Activated T-cell treated with anti-CD3 and anti-CD28 coated beads, Interleukin-2, amount 50 U/mL, for 4 hours (primary cell): ENCODE data around the gene FOXA2. TPM values are rescaled to one million over a fixed set of nuclear protein-coding genes. Genes with fewer than 3 reads are reported as not detected.
"Not testable (repeated sequence)": the region's sequence is repeated elsewhere in the genome, so short reads cannot be mapped to it uniquely, and the experiment has no call there.

Experiments
- ATAC-seq, 2 donors: fragments of 200-7000 bp; cut with Tn5 transposase; one replicate each; pipeline ENCODE4 v1.10.0; 2021
- DNase-seq: peaks from one replicate; pipeline ENCODE4 v3.0.0-alpha.2; 2020
- H3K27me3 Mint-ChIP-seq: one replicate; pipeline ENCODE4 v1.8.0; 2021; ENCODE audit warnings: low read depth, mixed read lengths
- H3K36me3 Mint-ChIP-seq: one replicate; pipeline ENCODE4 v1.8.0; 2022; ENCODE audit warnings: mixed read lengths; ENCODE audit not compliant: insufficient read depth
- H3K4me1 Mint-ChIP-seq: one replicate; pipeline ENCODE4 v1.8.0; 2021; ENCODE audit warnings: low read depth, mixed read lengths
- H3K4me3 Mint-ChIP-seq: one replicate; pipeline ENCODE4 v1.8.0; 2021; ENCODE audit warnings: mild to moderate bottlenecking, moderate library complexity, mixed read lengths
- H3K9me3 Mint-ChIP-seq: one replicate; pipeline ENCODE4 v1.8.0; 2021; ENCODE audit warnings: mixed read lengths
- total RNA-seq, 3 donors: library from RNA; stranded (reverse); gene quantifications; one replicate each; pipeline ENCODE4 v1.2.1, GENCODE V29; 2021

FOXA2 gene
- total RNA-seq, 3 donors from 2014 or later = not detected

DNA sequence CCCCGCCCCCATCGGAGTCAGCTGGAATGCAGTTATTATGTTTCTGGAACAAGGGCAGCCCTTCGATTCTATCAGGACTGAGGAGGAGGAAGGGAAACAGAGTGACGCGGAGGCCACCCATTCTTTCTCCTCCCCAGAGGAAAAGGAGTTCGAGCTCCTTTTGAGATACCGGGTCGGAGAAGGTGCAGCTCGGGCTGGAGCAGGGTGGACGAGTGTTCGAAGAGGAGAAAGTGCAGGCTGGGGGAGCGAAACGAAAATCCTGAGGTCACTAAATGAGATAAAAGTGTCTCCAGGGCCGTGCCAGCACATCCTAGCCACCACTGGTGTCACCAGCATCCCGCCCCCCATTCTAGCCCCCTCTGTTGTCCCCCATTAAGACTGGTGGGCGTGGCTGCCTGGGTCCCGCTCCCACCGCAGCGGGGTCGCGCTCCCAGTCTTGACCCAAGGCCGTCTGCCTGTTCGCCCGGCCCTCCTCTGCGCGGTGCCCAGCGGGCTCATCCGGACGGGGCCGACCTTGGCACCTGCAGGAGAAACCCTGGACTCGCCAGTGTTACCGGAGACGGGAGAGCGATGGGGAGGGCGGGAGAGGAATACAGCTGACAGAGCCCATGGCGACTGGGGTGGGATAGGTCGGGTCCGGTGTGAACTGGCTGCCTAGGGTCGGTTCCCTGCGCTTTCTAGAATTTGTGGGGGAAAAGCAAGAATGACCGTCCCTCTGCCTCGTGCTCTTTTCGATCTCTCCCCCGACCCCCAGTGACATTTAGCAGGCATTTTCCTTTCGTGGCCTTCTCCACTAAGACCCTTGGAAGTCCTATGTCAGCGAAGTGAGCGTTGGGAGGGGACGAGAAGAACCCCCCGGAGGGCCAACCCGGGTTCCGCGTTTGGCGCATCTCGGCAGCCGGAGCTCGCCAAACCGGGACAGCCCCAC lies 16.2 kb downstream of the FOXA2 start:
- ATAC-seq (no peak), DNase-seq (no peak)
- H3K4me3 Mint-ChIP-seq = no peak overlapping the region
- H3K36me3 Mint-ChIP-seq = no peaks in the 10 kb centered on the region
- H3K4me1 Mint-ChIP-seq = no peaks in the 10 kb centered on the region
- H3K9me3 Mint-ChIP-seq = no peaks in the 10 kb centered on the region
- H3K27me3 Mint-ChIP-seq = peaks cover 67% of the 10 kb centered on the region

DNA sequence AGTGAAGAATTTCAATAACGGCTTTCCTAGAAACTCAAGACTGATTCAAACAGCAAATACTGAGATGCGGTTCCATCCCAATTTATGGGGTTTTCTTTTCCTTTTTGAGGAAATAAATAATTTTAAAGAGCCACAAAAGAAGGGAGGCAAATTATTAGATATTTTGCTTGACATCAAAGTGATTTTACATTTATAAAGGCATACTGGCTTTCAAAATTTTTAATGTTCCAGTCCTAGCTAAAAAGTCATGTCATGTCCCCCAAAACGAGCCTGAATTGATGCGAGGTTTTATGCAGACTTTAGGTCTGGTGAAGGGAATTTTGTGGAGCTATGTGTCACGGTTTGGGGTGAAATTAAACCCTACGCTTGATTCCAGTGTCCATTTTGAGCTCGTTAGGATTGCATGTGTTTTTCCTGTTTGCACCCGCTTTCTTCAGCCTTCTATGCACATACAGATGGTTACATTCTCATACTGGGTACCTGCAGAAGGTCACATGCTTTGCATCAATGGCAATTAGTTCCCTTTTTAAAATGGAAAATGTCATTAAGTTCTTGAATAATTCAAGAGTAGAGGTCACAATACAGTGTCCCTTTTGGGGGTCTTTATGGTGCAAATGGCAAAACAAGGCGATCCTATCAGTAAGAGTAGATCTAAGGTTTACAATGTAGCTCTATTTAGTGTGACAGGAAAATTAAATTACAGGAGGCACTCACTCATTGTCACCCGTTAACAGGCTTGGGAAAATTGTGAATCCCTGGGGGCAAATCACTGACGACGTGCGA lies 17.3 kb downstream of the FOXA2 start:
- Mint-ChIP-seq H3K36me3 (no peaks in the 10 kb centered on the region), H3K27me3 (peaks cover 68% of the 10 kb centered on the region), H3K4me1 (no peaks in the 10 kb centered on the region), H3K9me3 (no peaks in the 10 kb centered on the region), H3K4me3 (no peak overlapping the region)
- DNase-seq (no peak), ATAC-seq (no peak)

DNA sequence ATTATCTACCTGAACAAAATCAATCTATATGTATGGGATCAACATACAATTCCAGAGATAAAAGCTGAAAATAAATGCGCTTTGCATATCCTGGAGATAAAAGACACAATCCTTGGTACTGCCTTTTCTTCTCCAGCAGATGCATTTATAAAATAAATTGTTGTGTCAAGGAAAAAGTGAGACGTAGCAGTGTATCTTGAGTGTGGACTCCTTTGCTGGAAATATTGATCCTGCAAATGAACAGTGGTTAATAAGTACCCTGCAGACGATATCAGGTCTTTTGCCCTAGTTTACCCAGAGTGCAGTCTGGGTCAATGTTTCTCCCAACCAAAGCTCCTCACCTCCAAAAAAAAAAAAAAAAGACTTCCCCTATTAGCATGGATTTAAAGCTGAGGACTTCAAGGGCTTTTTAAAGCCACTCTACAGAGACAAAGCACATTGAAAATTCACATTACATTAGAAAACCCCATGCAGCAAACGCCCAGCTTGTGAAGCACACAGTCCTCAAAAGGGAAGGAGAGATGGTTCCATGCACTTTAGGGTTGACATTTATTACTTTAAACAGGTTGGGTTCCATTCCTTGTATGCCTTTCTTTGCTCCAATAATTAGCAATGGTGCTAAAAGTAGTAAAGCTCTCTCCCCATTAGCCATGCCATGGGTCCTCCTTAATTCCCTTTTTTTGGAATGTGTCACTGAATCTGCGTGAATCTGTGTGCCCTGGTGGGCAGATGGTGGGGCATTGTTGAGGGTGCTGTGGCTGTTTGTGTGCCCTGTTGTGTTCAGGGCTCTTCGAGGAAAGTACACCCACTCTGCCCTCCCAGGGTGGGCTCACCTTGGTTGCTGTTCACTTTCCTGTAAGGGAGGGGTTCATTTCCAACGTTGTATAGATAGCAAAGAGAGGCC lies 21.1 kb downstream of the FOXA2 start:
- H3K9me3 Mint-ChIP-seq = no peaks in the 10 kb centered on the region
- H3K4me3 Mint-ChIP-seq = no peak overlapping the region
- ATAC-seq = no peak
- no peak for DNase-seq
- no peaks in the 10 kb centered on the region for H3K36me3 Mint-ChIP-seq
- H3K4me1 Mint-ChIP-seq = no peaks in the 10 kb centered on the region
- peaks cover 73% of the 10 kb centered on the region for H3K27me3 Mint-ChIP-seq

DNA sequence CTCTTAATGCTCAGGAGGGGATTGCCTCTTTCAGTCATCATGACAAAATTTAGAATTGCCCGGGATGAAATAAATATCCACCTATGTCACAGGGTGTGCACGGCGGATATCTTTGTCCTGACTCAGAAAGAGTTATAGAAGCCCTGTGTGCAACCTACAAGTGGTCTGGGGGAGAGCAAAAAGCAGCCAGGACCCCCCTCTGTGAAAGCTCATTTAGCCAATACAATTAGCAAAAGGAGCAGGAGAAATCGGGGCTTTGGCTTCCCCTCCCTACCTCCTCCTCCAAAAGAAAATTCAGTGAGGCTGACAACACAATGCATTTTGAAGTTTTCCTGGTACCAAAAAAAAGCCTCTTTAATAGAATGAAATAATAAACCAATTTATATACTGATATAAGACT lies 21.8 kb downstream of the FOXA2 start:
- Mint-ChIP-seq H3K9me3 (no peaks in the 10 kb centered on the region), H3K4me1 (no peaks in the 10 kb centered on the region), H3K27me3 (peaks cover 66% of the 10 kb centered on the region), H3K36me3 (no peaks in the 10 kb centered on the region), H3K4me3 (no peak overlapping the region)
- no peak for ATAC-seq
- no peak for DNase-seq

DNA sequence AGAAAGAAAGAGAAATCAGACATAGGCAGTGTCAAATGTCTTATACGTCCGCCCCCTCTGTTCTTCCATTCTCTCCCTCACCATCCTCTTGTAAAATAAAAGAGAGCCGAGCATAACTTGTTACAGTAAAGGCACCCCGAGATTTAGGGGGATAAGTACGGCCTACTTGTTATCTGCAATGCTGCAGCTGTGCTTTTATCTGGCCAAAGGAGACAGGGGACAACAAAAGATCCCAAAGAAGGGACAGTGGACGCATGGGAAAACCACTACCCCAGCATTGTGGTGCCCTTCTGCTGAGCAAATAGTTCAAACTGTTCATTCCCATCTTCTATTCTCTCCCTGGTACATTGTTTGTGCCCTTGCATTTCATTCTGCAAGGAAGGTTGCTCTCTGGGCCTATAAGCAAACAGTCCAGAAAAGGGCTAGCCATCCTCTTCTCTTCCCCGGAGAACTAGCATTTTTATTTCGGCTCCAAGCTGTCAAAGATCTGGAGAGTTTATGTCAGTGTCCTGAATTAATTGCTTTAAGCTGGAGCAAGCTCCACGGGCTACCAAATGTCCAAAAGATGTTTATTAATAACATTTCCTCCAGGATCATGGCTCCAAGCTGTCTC lies 22.3 kb downstream of the FOXA2 start:
- H3K9me3 Mint-ChIP-seq = no peaks in the 10 kb centered on the region
- DNase-seq (no peak), ATAC-seq (no peak)
- no peaks in the 10 kb centered on the region for H3K36me3 Mint-ChIP-seq
- peaks cover 61% of the 10 kb centered on the region for H3K27me3 Mint-ChIP-seq
- no peak overlapping the region for H3K4me3 Mint-ChIP-seq
- no peaks in the 10 kb centered on the region for H3K4me1 Mint-ChIP-seq

DNA sequence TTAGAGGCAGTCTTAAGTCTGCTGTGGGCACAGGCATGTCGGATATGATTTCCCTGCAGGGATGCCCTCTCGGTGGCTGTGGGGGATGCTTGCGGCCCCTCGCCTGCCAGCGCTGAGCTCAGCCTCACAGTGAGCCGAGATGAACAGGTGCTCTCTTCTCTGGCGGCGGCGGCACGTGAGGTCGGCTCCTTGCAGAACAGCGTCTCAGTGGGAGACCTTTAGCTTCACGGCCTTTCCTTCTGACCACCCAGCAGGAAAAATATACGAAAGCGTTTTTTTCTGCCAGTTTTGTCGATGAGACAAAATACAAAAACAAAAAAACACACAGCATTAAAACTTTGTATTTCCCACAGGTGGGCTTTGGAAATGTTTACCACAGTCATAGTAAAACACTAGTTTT lies 23.6 kb downstream of the FOXA2 start:
- no peak for ATAC-seq
- Mint-ChIP-seq H3K9me3 (no peaks in the 10 kb centered on the region), H3K4me3 (no peak overlapping the region), H3K36me3 (no peaks in the 10 kb centered on the region), H3K4me1 (no peaks in the 10 kb centered on the region), H3K27me3 (peaks cover 50% of the 10 kb centered on the region)
- DNase-seq = no peak

DNA sequence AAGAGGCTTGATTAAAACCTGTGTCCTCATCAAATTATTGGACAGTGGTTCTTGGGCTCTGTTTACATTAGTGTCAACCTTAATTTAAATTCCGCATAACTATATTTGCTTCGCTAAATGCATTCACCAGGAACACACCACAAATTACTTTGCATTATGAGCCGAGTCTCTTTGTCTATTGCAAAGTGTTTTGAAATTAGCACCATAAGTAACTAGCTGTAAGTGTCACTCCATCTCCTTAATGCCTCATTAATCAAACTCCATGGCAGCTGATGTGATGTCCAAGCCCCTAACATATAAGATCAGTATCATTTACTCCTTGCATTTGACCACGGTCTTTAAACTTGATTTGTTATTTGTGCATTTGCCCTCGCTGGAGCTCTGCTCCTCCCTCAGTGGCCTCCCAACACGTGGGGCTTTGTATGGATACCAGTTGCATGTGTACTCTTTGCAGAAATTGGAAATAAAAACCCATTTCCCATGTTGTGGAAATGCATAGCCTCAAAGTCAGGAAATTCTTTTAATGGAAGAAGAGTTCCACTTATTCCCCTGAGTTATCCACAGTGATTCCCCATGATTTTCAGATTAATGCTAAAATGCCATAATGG lies 24.6 kb downstream of the FOXA2 start:
- ATAC-seq = no peak
- Mint-ChIP-seq H3K36me3 (no peaks in the 10 kb centered on the region), H3K4me3 (no peak overlapping the region), H3K9me3 (no peaks in the 10 kb centered on the region), H3K27me3 (peaks cover 48% of the 10 kb centered on the region), H3K4me1 (no peaks in the 10 kb centered on the region)
- no peak for DNase-seq

DNA sequence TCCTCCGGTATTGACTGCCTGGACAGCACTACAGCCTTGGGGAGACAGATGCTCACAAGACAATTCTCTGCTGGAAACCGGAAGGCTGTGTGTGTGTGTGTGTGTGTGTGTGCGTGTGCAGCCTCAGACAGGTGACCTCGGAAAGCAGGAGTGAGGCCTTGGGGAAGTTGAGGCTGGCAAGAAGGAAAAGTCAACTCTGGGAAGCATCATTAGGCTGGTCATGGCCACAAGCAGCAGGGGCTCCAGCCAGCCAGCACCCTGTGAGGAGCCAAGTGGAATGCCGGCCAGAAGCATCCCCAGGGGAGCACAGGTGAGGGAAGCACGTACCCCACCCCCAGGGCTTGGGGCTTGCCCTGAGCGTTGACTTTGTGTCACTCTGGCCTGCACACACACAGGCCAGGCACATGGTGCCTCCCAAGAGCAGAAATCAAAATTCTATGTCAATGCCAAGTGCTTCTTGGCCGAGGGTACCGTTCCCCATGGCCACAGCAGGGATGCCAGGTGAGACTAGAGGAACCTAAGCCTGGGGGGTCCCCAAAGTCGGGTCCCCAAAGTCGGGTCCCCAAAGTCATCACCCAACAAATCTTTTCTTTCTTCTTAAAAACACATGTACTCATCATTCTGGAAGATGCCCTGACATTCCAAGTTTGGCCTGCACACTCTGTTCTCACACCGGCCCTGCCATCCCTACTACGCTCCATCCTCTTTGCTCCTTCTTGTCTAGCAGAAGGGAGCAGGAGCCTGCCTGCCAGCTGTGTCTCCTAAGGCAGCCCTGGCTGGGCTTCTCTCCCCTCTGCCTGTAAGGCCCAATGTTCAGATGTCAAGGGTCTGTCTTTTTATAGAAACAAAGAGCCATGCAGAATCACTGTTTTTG lies 26.7 kb downstream of the FOXA2 start:
- Mint-ChIP-seq H3K4me3 (no peak overlapping the region), H3K27me3 (peaks cover 34% of the 10 kb centered on the region), H3K36me3 (no peaks in the 10 kb centered on the region), H3K4me1 (no peaks in the 10 kb centered on the region), H3K9me3 (no peaks in the 10 kb centered on the region)
- DNase-seq = no peak
- no peak for ATAC-seq

DNA sequence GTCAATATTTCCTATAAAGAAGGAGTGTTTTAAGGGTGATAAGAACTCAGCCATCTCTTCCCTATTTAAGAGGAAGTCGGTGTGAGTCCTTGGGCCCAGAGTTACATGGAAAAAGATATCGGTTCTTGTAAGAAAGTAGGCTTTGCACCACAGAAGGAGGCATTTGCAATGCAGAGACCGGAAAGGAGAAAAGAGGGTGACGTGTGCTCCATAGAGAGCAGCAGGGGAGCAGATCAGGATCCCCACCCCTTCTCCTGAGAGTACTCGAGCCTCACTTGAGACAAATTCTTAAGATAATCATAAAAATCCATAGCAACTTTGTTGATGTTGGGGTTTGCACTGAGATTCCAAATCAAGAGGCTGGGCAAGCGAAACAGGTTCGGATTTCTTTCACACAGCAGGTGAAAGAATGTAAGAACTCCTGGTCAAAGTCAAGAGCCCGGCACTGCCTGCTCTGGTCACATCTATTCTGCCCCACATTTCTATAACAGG lies 27.8 kb downstream of the FOXA2 start:
- H3K4me1 Mint-ChIP-seq = no peaks in the 10 kb centered on the region

DNA sequence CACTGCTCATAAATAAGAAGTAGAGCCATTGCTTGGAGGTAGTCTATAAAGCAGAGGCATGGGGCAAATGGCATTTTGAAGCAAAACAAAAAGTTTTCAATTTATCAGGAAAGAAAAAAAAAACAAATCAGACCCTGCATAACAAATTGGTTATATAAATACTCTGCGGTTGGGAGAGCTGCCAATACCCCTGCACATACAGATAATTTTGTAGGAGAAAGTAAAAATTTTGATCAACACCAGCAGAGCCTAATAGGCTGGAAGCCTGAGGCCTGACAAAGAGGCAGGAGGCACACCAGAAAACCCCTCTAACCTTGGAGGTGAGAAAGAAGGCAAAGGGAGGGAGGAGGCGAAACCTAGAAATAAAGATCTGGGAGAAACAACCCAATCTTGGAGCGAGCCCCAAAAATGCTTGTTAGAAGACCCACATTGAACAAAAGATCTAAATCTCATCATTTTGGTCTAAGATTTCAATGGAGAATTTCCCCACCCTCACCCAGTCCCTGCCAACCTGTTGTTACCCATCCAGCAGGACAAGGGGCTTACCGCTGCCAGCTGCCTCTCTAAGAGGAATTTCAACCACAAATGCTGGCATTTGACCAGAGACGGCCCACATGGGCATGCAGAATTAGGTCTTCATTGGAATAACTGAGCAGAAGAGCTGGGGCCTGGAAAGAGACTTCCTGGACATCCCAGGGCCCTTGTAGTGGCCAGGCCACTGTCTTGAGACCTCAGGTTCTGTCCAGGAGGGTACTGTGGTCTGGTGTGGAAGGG lies 28.4 kb downstream of the FOXA2 start:
- ATAC-seq (no peak), DNase-seq (no peak)
- no peak overlapping the region for H3K4me3 Mint-ChIP-seq
- H3K27me3 Mint-ChIP-seq = peaks cover 20% of the 10 kb centered on the region
- H3K9me3 Mint-ChIP-seq = no peaks in the 10 kb centered on the region
- H3K4me1 Mint-ChIP-seq = no peaks in the 10 kb centered on the region
- no peaks in the 10 kb centered on the region for H3K36me3 Mint-ChIP-seq

More for the DNA sequence above, 27.8 kb downstream of the FOXA2 start:
- H3K4me3 Mint-ChIP-seq = no peak overlapping the region
- ATAC-seq (no peak), DNase-seq (no peak)
- peaks cover 24% of the 10 kb centered on the region for H3K27me3 Mint-ChIP-seq
- H3K9me3 Mint-ChIP-seq = no peaks in the 10 kb centered on the region
- no peaks in the 10 kb centered on the region for H3K36me3 Mint-ChIP-seq

DNA sequence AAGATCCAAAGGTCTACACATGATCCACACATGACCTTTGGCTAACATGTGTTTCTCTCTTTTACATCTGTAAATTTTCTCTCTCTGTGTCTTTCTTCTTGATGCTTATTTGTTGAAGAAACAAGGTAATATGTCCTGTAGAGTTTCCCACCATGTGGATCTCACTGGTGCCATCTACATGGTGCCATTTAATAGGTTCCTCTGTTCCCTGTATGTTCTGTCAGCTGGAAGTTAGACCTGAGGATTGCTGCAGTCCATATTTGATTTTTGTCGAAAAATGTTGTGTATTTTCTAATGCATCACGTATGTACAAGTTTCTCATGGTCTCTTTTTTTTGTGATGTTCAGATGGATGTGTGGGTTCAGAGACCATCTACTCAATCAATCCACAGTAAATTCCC lies 30.0 kb downstream of the FOXA2 start:
- Mint-ChIP-seq H3K4me3 (no peak overlapping the region), H3K9me3 (peaks cover 4% of the 10 kb centered on the region), H3K36me3 (no peaks in the 10 kb centered on the region), H3K27me3 (peaks cover 14% of the 10 kb centered on the region), H3K4me1 (no peaks in the 10 kb centered on the region)
- ATAC-seq (no peak), DNase-seq (no peak)

DNA sequence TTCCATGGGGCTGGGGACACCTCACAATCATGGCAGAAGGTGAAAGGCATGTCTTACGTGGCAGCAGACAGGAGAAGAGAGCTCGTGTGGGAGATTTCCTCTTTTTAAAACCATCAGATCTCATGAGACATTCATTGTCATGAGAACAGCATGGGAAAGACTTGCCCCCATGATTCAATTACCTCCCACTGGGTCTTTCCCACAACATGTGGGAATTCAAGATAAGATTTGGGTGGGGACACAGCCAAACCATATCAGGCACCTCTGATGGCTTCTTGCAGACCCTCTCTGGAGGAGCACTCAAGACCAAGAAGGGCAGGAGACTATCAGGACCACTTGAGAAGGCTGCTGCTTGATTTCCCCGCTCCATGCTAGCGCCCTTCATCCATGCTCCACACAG lies 33.9 kb downstream of the FOXA2 start:
- H3K4me3 Mint-ChIP-seq, H3K4me1 Mint-ChIP-seq, DNase-seq, H3K27me3 Mint-ChIP-seq, H3K9me3 Mint-ChIP-seq, H3K36me3 Mint-ChIP-seq, ATAC-seq: not testable (repeated sequence)
